HG02885 (cell line): ENCODE results near the gene CFP.

Experiments used
- ATAC-seq: cut with Tn5 transposase; IDR thresholded peaks from one replicate; pipeline ENCODE4 v1.9.1; 2021; ENCODE audit warnings: mild to moderate bottlenecking; ENCODE audit not compliant: unreplicated experiment, poor library complexity

Gene CFP

GRCh38 chrX:47577424-47577823, 52.3 kb downstream of the CFP start:
- no peak for ATAC-seq

DNA sequence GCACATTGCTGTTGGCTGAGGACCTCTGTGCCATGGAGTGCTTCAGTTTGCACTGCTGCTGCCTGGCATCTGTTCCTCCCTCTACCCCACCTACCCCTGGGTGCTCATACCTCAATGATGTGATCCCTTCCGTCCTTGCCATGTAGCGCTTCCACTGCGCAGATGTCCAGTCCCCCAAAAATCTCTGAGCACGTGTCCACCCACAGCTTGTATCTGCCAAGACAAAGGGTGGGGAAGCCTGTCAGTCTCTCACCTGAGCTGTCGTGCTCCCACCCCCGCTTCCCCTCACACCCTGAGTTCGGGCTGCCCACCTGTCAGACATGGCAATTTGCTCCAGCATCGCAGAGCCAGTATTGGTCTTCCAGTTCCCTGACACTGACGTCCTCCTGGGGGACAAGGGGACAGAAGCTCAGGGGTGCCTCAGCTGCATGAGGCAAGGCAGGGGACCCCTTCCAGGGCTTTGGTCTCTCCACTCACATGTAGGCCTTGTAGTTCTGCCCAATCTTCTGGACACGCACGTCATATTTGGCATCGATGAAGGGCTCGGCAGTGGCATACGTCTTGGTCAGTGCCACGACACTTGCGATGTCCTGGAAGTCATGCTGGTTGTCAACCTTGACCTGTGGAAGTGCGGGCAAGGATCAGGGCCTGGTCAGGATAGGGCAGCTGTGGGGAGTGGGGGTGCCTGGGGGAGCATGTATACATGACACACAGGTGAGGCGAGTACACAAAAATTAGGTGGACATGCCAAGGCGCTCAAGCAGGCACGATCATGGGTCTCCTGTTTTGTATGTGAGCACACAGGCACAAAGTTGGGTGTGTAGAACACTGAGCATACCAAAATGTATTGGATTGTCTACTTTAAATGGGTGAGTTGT, 53.5 kb downstream of the CFP start:
- ATAC-seq: no peak

DNA sequence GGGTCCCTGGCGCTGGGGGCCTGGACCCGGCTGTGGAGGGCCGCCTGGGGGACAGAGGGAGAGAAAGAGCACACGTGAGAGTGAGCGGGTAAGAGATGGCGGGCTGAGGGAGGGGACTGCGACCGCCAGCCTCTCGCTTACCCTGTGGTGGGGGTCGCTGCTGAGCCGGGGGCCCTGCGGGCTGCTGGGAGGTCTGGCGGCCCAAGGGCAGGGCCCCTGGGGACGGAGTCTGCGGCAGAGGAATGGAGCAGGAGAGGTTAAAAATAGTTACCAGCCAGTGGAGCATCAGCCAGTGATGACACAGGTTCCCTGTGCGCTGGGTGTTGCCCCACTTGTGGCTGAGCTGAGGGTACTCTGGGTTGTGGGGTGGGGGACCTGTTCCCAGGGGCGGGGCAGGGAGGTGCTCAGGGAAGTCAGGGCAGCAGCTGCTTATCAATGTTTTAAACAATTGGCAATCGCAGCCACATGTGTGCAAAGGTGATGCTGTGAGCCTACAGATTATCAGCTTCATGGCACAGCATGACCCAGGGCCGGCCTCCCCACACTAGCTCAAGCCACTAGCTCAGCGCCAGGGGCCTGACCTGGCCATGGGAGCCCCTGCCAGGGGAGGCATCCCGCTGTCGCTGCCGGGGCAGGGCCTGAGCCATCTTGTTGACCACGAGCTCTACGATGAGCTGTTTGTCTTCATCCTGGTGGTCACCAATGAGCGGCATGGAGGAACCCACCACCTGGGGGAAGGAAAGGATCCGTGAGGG, 55.0 kb downstream of the CFP start:
- ATAC-seq: no peak

DNA sequence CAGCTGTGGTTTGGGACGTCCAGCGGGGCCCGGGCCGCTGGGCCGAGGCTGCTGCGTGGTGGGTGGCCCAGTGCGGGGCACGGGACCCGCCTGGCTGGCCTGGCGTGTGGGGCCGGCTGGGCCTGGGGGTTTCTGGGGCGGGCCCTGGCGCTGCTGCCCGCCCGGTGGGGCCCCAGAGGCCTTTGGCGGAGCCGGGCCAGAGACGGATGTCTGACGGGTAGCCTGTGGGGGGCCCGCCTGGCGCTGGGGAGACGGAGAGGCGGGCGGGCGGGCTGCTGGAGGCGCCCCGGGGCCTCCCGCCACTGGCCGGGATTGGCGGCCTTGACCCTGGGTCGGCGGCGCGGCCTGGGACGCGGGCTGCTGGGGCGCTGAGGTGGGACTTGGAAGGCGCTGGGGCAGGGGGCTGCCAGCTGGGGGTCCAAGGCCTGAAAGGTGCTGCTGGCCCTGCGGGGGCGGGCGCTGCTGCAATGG, 55.6 kb downstream of the CFP start:
- ATAC-seq: no peak

- no peak for ATAC-seq
Measured at GRCh38 chrX:47573341-47574075, 56.2 kb downstream of the CFP start.
